IPS-18c (cell line): ENCODE data around the gene SLC23A2.

Experiments used
- H3K4me3 ChIP-seq: 2 replicates; pipeline ENCODE4 v1.7.0; 2013; ENCODE audit warnings: low read depth, mild to moderate bottlenecking, low read length, moderate library complexity; ENCODE audit not compliant: insufficient read depth
- H3K9me3 ChIP-seq: one replicate; pipeline ENCODE4 v1.6.1; 2013; ENCODE audit warnings: mild to moderate bottlenecking, low read length, moderate library complexity; ENCODE audit not compliant: control insufficient read depth, insufficient read depth

Gene SLC23A2

GRCh38 chr20:4951299-4951698 is 50.0 kb downstream of the SLC23A2 start:
- peaks cover 2% of the 10 kb centered on the region for H3K9me3 ChIP-seq
- no peak overlapping the region for H3K4me3 ChIP-seq

GRCh38 chr20:4950841-4951240 is 50.5 kb downstream of the SLC23A2 start:
- Histone ChIP-seq H3K4me3 (no peak overlapping the region), H3K9me3 (peaks cover 2% of the 10 kb centered on the region)

- H3K4me3 ChIP-seq: no peak overlapping the region
- H3K9me3 ChIP-seq: peaks cover 2% of the 10 kb centered on the region
Observed at GRCh38 chr20:4950437-4950836, 50.9 kb downstream of the SLC23A2 start.

- no peak overlapping the region for H3K4me3 ChIP-seq
- peaks cover 2% of the 10 kb centered on the region for H3K9me3 ChIP-seq
Observed at GRCh38 chr20:4949833-4950178, 51.5 kb downstream of the SLC23A2 start.

GRCh38 chr20:4947817-4948559 is 53.3 kb downstream of the SLC23A2 start:
- Histone ChIP-seq H3K4me3 (no peak overlapping the region), H3K9me3 (no peaks in the 10 kb centered on the region)

- Histone ChIP-seq H3K4me3 (no peak overlapping the region), H3K9me3 (no peaks in the 10 kb centered on the region)
Observed at GRCh38 chr20:4946986-4947385, 54.3 kb downstream of the SLC23A2 start.

GRCh38 chr20:4946585-4946984 is 54.7 kb downstream of the SLC23A2 start:
- no peak overlapping the region for H3K4me3 ChIP-seq
- no peaks in the 10 kb centered on the region for H3K9me3 ChIP-seq

- no peak overlapping the region for H3K4me3 ChIP-seq
- no peaks in the 10 kb centered on the region for H3K9me3 ChIP-seq
Observed at GRCh38 chr20:4944518-4945313, 56.6 kb downstream of the SLC23A2 start.

GRCh38 chr20:4942331-4942730 is 59.0 kb downstream of the SLC23A2 start:
- H3K9me3 ChIP-seq: no peaks in the 10 kb centered on the region
- no peak overlapping the region for H3K4me3 ChIP-seq

GRCh38 chr20:4937407-4938319 is 63.6 kb downstream of the SLC23A2 start:
- Histone ChIP-seq H3K4me3 (no peak overlapping the region), H3K9me3 (no peaks in the 10 kb centered on the region)

GRCh38 chr20:4936851-4937406 is 64.4 kb downstream of the SLC23A2 start:
- H3K4me3 ChIP-seq: no peak overlapping the region
- H3K9me3 ChIP-seq: no peaks in the 10 kb centered on the region

- no peaks in the 10 kb centered on the region for H3K9me3 ChIP-seq
- H3K4me3 ChIP-seq: no peak overlapping the region
Observed at GRCh38 chr20:4936392-4936850, 64.9 kb downstream of the SLC23A2 start.

- Histone ChIP-seq H3K4me3 (no peak overlapping the region), H3K9me3 (no peaks in the 10 kb centered on the region)
Observed at GRCh38 chr20:4932061-4932460, 69.2 kb downstream of the SLC23A2 start.

GRCh38 chr20:4929686-4930397 is 71.5 kb downstream of the SLC23A2 start:
- Histone ChIP-seq H3K4me3 (no peak overlapping the region), H3K9me3 (no peaks in the 10 kb centered on the region)

- Histone ChIP-seq H3K4me3 (no peak overlapping the region), H3K9me3 (no peaks in the 10 kb centered on the region)
Observed at GRCh38 chr20:4926531-4927156, 74.7 kb downstream of the SLC23A2 start.

GRCh38 chr20:4925842-4926530 is 75.3 kb downstream of the SLC23A2 start:
- H3K9me3 ChIP-seq: no peaks in the 10 kb centered on the region
- H3K4me3 ChIP-seq: no peak overlapping the region
